Activated CD4-positive, alpha-beta T cell treated with anti-CD3 and anti-CD28 coated beads, Interleukin-10, Interleukin-2, amounts not matched to agents 100 ng/mL and 50 ng/mL, durations not matched to agents 16 hours and 8 hours (primary cell): Measurements from ENCODE around the gene MRPL2.
A peak's percentile ranks its signal among the peaks of the same experiment; 100 is the strongest.

Experiments
- DNase-seq: peaks from one replicate; pipeline ENCODE4 v3.0.0-alpha.2; 2020

Gene MRPL2

GRCh38 chr6:43016943-43017334 is 42.3 kb downstream of the MRPL2 start:
- no peak for DNase-seq

DNA sequence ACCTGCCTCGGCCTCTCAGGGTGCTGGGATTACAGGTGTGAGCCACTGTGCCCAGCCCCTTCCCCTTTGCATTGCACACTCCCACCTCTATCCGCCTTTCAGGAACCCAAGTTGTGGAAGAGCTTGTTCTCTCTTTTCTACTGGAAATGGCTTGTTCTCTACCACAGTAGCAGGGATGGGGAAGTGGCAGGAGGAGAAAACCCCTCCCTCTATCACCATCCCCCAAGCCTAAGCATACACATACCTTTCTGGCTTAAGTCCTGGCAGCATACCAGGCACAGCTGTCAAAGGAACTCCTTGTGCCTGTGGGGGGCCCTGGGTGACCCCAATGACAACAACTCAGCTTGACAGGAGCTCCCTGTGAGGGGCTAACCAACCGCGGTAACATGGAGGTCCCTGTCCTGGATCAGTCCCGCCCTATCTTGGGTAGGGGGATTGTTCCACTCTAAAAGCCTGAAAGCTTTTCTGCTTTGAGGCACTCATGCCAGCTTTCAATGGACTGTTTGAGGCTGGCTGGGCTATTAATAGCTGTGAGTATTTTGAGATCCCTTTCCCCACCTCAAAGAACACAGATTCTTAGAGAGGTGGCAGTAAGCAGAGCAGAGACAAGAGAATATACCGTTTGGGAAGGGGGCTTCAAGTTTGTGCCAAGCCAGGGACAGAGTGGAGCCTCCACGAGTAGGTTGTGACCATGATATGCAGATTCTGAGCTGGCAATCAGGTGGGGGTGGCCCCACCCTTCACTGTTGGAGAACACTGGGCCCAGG is 42.9 kb downstream of the MRPL2 start:
- no peak for DNase-seq

DNA sequence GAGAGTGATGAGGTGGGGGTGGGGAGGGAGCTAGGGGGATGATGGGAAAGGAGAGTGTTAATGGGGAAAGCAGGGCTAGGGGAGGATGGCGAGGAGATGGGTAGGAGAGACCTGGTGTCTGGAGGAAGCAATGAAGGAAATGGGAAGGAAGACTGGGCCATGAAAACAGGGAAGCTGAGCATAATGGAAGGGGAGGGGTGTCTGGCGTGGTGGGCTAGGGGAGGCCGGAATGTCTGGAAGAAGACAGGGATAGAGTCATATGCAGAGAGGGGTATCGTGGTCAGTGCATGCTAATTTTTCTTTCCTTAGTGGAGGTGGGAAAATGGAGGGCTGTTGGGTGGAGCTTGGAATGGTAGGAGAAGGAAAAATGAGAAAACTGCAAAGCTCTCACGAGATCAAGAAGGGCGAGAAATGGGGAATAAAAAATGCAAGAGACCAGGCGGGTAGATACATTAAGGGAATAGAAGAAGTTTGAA is 44.8 kb downstream of the MRPL2 start:
- DNase-seq = no peak

GRCh38 chr6:43013843-43014433 is 45.3 kb downstream of the MRPL2 start, which contains the start of the genes KLHDC3 and MEA1:
Gene KLHDC3, plus strand, starts transcription at chr6:43014249. Its CDS starts 2,944 bp downstream, at chr6:43017193.
Gene MEA1, minus strand, starts transcription at chr6:43013946. Its CDS starts 133 bp downstream, at chr6:43013813.
- peak; percentile 100 for DNase-seq

- no peak for DNase-seq
Observed at GRCh38 chr6:43013097-43013842, 46.0 kb downstream of the MRPL2 start.

DNA sequence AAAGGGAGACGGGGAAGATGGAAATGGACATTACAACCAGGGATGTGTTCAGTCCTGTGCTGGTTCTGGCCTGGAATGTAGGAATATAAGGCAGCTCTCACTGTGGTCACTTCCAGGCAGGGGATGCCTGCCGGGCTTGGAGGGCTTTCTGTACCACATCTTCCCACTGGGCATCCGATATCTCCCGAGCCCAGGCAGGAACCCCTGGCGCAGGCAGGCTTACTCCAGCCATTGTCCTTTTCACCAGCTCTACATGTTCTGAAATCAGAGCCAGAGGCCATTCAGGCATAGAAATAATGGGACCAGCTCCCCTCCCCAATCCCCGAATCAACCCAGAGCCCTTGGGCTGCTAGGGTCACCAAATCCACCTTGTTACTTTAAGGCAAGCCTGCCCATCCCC is 46.9 kb downstream of the MRPL2 start:
- DNase-seq = no peak

DNA sequence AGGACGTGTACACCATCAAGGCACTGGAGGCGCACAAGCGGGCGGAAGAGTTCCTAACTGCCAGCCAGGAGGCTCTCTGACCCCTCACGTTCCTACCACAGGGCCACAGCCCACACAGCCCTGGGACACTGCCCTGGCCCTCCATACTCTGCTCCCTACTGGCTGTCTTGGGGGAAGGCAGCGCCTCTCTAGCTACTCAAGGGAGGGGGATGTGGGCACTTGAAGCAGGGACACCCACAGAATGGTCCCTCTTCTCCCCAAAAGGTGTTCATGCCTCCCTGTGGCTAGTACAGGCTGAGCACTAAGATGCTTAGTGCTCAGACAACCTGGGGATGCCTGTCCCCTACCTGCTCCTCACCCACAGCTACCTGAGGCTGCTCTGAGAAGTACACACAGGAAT is 48.0 kb downstream of the MRPL2 start:
- DNase-seq = no peak

GRCh38 chr6:43009124-43009523 is 50.1 kb downstream of the MRPL2 start:
- DNase-seq = peak; percentile 42

DNA sequence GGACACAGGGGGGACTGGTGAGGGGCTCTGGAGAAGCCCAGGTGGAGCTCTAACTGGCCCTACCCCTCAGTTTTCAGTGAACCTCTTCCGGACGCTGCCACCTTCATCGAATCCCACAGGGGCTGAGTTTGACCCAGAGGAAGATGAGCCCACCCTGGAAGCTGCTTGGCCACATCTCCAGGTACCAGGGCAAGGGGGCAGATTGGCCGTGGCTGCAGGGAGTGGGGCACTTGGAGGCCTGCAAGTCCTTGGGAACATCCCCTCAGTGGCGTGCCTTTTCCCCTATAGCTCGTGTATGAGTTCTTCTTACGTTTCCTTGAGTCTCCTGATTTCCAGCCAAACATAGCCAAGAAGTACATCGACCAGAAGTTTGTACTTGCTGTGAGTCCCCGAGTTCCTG is 52.1 kb downstream of the MRPL2 start:
- DNase-seq = no peak

GRCh38 chr6:43006251-43006650 is 53.0 kb downstream of the MRPL2 start:
- no peak for DNase-seq

DNA sequence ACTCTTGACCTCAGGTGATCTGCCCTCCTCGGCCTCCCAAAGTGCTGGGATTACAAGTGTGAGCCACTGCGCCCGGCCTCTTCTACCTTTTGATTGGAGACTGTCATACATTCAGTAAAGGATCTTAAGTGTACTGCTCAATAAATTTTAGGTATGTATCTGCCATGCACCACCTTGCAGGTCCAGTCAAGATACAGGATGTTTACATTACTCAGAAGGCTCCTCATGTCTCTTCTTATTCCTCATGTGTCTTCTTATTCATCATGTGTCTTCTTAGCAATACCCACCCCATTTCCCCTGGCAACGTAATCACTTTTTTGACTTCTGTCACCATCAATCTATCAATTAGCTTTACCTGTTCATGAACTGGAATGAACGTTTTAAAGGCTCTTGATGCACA is 53.4 kb downstream of the MRPL2 start:
- no peak for DNase-seq
